LNCAP (cell line): ENCODE measurements around the gene NEK10.

ENCODE experiments used
- TF ChIP-seq, protein P1 (sequence below): fragments of 450-650 bp; IDR thresholded peaks from 2 replicates; pipeline ENCODE4 v1.5.1; 2017; ENCODE audit warnings: mild to moderate bottlenecking

NEK10 gene

DNA sequence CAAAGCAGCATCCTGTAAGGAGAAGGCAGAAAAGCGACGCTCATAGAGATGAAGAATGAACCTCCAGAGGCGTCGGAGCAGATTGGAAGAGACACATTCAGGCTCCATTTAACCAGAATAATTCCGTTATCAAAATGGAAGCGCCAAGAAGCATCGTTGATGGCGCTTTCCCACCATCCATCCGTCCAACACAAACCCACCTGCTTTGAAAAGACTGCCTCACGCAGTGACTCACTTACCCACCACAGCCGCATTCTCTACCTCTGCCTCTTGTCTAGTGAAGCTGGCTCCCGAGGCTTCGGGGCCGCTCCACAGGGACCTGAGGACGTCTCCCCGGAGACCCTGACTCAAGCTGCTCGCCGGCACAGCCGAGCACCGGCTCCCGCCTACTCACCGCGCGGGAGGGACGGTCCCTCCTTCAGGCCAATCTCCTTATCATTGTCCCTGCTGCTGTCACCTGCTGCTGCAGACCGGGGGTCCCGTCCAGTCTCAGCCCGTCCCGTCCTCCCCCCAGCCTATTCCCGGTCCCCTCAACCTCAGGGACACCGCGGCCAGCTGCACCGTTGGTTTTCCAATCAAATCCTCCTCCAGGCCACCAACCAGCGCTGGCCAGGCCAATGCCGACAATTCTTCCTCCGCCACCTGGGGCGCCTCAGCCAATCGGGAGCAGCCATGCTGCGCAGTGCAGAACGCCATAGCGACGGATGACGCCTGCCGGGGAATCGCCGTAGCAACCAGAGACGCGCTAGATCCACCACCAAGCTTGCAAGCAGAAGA is at the start of gene NEK10:
Gene NEK10, minus strand, starts transcription at position 553 of the 777 bp plus-strand sequence. CDS start 16,501 bp downstream, outside the sequence.
- TF ChIP-seq, protein P1, sequence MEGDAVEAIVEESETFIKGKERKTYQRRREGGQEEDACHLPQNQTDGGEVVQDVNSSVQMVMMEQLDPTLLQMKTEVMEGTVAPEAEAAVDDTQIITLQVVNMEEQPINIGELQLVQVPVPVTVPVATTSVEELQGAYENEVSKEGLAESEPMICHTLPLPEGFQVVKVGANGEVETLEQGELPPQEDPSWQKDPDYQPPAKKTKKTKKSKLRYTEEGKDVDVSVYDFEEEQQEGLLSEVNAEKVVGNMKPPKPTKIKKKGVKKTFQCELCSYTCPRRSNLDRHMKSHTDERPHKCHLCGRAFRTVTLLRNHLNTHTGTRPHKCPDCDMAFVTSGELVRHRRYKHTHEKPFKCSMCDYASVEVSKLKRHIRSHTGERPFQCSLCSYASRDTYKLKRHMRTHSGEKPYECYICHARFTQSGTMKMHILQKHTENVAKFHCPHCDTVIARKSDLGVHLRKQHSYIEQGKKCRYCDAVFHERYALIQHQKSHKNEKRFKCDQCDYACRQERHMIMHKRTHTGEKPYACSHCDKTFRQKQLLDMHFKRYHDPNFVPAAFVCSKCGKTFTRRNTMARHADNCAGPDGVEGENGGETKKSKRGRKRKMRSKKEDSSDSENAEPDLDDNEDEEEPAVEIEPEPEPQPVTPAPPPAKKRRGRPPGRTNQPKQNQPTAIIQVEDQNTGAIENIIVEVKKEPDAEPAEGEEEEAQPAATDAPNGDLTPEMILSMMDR, result no peak

- TF ChIP-seq, protein P1, result no peak
Observed at GRCh38 chr3:27415202-27415601, 46.0 kb upstream of the NEK10 start.

- TF ChIP-seq, protein P1, result no peak
Observed at GRCh38 chr3:27392950-27393679, 23.9 kb upstream of the NEK10 start.

GRCh38 chr3:27391796-27392195 is 22.6 kb upstream of the NEK10 start:
- TF ChIP-seq, protein P1, result no peak

- TF ChIP-seq, protein P1, result no peak
Observed at GRCh38 chr3:27387625-27388024, 18.4 kb upstream of the NEK10 start.

DNA sequence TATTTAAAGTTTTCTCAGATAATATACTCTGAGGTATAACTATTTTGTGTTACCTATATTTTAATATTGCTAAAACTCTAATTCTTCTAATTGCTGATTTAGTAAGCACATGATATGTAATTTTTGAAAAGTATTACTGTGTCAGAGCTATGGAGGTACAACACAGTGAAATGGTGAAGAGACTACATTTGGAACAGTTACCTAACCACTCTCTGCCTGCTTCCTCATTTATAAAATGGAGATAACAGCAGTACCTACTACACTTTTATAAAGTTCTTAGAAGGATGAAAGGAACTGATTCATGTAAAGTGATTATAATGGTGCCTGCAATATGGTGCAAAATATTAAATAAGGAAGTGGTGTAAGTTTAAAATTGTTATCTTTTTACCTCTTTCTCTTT is 16.3 kb upstream of the NEK10 start:
- TF ChIP-seq, protein P1, result no peak

- TF ChIP-seq, protein P1, result no peak
Observed at GRCh38 chr3:27384191-27384590, 15.0 kb upstream of the NEK10 start.
